Naive B cell (primary cell): ENCODE data around the gene KRT7. TPM values are rescaled to one million over a fixed set of nuclear protein-coding genes. Genes with fewer than 3 reads are reported as not detected.
"Not testable (repeated sequence)": the region's sequence is repeated elsewhere in the genome, so short reads cannot be mapped to it uniquely, and the experiment has no call there.

Experiments used
- ATAC-seq, 2 donors: fragments of 150-1000 bp; cut with Tn5 transposase; 2 replicates each; pipeline ENCODE4 v1.10.0; 2021; ENCODE audit warnings: low read depth in 2 of 2, mild to moderate bottlenecking in 2 of 2, moderate library complexity in 2 of 2
- DNase-seq: peaks from one replicate; pipeline ENCODE4 v3.0.0; 2022
- H3K27ac Mint-ChIP-seq, 6 donors: one replicate each; pipeline ENCODE4 v1.8.0; 2020 to 2022; ENCODE audit warnings: mild to moderate bottlenecking in 6 of 6, mixed read lengths in 6 of 6, moderate library complexity in 5 of 6, inconsistent platforms in 2 of 6
- H3K27me3 Mint-ChIP-seq, 3 donors: one replicate each; pipeline ENCODE4 v1.8.0; 2021 to 2022; ENCODE audit warnings: mixed read lengths in 3 of 3, mild to moderate bottlenecking in 1 of 3
- H3K36me3 Mint-ChIP-seq, 2 donors: one replicate each; pipeline ENCODE4 v1.8.0; 2020 to 2022; ENCODE audit warnings: mixed read lengths in 2 of 2, inconsistent platforms in 1 of 2, mild to moderate bottlenecking in 1 of 2
- H3K4me1 Mint-ChIP-seq, 3 donors: one replicate each; pipeline ENCODE4 v1.8.0; 2020 to 2022; ENCODE audit warnings: mixed read lengths in 3 of 3, inconsistent platforms in 1 of 3, mild to moderate bottlenecking in 1 of 3, moderate library complexity in 1 of 3
- H3K4me3 Mint-ChIP-seq, 8 donors: one replicate each; pipeline ENCODE4 v1.8.0; 2020 to 2022; ENCODE audit warnings: mild to moderate bottlenecking in 8 of 8, mixed read lengths in 8 of 8, moderate library complexity in 8 of 8, inconsistent platforms in 2 of 8
- H3K9me3 Mint-ChIP-seq, 7 donors: one replicate each; pipeline ENCODE4 v1.8.0; 2020 to 2022; ENCODE audit warnings: mixed read lengths in 7 of 7, mild to moderate bottlenecking in 5 of 7, inconsistent platforms in 2 of 7, moderate library complexity in 1 of 7
- polyA plus RNA-seq, 6 donors: library from polyadenylated mRNA; unstranded; fragments of 300-500 nt; fragmentation: Illumina TruSeq; gene quantifications; one replicate each; pipeline ENCODE4 v1.2.3, GENCODE V29; 2021; ENCODE audit warnings: low read depth in 6 of 6

Gene KRT7
- polyA plus RNA-seq, 6 donors from 2014 or later: not detected

DNA sequence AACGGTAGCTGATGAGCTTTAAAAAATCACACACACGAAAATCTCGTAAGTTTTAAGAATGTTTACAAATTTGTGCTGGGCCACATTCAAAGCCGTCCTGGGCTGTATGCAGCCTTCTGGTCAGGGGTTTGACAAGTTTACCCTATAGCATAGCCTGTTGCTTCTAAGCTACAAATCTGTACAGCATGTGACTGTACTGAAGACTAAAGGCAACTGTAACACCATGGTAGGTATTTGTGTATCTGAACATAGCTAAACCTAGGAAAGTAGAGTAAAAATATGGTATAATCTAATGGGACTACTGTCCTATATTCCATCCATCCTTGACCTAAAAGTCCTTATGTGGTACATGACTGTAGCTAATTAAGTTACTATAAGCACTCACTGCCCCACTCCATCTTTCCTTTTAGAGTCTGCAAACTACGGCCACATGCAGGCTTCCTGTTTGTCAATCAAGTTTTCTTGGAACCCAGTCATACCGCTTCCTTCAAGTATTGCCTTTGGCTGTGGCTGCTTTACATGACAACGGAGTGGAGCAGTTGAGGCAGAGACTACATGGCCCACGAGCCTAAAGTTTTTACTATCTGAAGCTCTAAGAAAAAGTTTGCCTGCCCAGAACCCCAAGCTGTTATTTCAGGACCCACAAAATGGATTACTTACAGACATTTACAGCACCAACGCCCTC, 18.5 kb downstream of the KRT7 start:
- peaks cover 0 to 4% of the 10 kb centered on the region in 2 donors for H3K36me3 Mint-ChIP-seq
- H3K4me1 Mint-ChIP-seq: peaks cover 0 to 7% (median 6%) of the 10 kb centered on the region in 3 donors
- peaks cover 51 to 96% (median 78%) of the 10 kb centered on the region in 3 donors for H3K27me3 Mint-ChIP-seq
- H3K9me3 Mint-ChIP-seq: peaks cover 0 to 2% (median 0%) of the 10 kb centered on the region in 7 donors
- H3K27ac Mint-ChIP-seq: no peak overlapping the region
- H3K4me3 Mint-ChIP-seq: no peak overlapping the region
- no peak for ATAC-seq
- DNase-seq: no peak

DNA sequence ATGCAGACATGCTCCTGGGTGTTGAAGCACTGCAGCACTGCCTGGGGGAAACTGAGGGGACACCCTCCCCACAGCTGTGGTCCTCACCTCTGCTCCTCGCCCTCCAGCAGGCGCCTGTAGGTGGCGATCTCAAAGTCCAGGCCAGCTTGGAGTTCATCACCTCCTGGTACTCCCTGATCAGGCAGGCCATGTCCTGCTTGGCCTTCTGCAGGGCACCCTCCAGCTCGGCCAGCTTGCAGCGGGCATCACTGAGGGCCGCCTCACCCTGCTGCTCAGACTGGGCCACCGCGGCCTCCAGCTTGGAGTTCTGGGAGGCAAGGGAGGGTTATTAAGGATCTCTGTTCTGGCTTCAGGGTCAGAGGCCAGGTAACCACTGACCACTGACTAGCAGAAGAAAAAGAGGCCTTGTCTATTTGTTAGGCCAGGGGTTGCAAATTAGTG, 19.2 kb downstream of the KRT7 start:
- H3K9me3 Mint-ChIP-seq, DNase-seq, H3K27ac Mint-ChIP-seq, H3K36me3 Mint-ChIP-seq, H3K4me3 Mint-ChIP-seq, ATAC-seq, H3K4me1 Mint-ChIP-seq: not testable (repeated sequence)
- peaks cover 52 to 95% (median 83%) of the 10 kb centered on the region in 3 donors for H3K27me3 Mint-ChIP-seq

DNA sequence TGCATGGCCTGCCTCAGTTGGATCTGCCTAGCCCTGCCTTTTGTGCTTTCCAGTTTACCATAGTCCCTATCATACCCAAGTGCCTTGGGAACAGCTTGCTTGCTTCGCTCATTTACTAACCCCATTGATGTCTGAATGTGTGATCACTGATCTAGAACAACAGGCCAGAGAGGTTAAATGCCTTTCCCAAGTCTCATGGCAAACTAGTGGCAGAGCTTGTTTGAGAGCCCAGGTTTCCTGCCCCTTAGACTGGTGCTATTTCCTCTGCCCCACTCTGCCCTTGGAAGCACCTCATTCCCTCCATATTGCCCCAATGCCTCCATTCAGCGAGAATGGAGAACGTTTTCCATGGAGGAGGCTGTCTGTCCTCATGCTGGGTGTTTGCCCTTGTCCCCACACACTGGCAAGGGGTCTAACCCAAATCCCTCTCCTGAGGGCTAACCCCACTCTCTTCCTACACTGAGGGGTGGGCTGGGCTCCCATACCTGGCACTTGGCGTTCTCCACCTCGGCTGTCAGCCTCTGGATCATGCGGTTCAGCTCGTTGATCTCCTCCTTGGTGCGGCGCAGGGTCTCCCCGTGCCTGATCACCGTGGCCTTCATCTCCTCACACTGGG, 19.8 kb downstream of the KRT7 start:
- no peak for DNase-seq
- H3K27ac Mint-ChIP-seq: no peak overlapping the region

DNA sequence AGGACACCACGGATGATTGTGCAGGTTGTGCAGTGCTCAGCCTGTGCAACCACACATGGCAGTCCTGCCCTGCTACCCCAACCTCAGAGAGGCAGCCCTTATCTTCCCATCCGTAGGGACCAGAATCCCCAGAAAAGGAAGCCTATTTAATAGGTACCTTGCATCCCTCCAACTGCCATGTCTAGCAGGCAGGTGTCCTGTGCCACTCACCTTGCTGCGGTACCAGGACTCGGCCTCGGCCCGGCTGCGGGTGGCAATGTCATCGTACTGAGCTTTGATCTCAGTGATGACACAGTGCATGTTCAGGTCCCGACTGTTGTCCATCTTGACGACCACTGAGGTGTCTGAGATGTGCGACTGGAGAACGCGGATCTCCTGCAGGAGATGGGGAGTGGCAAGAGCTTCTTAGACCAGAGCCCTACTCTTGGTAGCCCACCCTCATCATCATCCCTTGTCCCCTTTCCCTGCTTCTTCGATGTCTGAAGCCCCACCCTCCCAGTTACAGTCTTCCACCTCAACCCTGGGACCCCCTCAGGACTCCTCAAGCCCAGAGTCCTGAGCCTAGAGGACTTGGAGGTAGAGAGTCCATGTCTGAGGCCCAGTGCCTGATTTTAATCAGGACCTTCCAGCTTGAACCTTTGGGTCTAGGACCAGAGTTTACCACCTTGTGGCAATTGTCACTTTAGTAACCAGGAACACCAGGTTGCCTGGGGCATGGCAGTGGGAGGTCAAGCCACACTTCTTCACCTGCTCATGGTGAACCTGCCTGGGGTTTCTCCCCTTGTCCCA, 20.5 kb downstream of the KRT7 start:
- H3K9me3 Mint-ChIP-seq: peaks cover 0 to 2% (median 0%) of the 10 kb centered on the region in 7 donors
- DNase-seq (no peak), ATAC-seq (no peak)
- peaks cover 61 to 81% (median 80%) of the 10 kb centered on the region in 3 donors for H3K27me3 Mint-ChIP-seq
- no peak overlapping the region for H3K27ac Mint-ChIP-seq
- no peak overlapping the region for H3K4me3 Mint-ChIP-seq
- H3K36me3 Mint-ChIP-seq: peaks cover 0 to 4% of the 10 kb centered on the region in 2 donors
- H3K4me1 Mint-ChIP-seq: peaks cover 0 to 8% (median 7%) of the 10 kb centered on the region in 3 donors

More for the DNA sequence above, 19.8 kb downstream of the KRT7 start:
- H3K4me3 Mint-ChIP-seq: no peak overlapping the region
- H3K4me1 Mint-ChIP-seq: peaks cover 0 to 8% (median 7%) of the 10 kb centered on the region in 3 donors
- no peak for ATAC-seq
- H3K27me3 Mint-ChIP-seq: peaks cover 58 to 89% (median 83%) of the 10 kb centered on the region in 3 donors
- H3K36me3 Mint-ChIP-seq: peaks cover 0 to 4% of the 10 kb centered on the region in 2 donors
- H3K9me3 Mint-ChIP-seq: peaks cover 0 to 2% (median 0%) of the 10 kb centered on the region in 7 donors

DNA sequence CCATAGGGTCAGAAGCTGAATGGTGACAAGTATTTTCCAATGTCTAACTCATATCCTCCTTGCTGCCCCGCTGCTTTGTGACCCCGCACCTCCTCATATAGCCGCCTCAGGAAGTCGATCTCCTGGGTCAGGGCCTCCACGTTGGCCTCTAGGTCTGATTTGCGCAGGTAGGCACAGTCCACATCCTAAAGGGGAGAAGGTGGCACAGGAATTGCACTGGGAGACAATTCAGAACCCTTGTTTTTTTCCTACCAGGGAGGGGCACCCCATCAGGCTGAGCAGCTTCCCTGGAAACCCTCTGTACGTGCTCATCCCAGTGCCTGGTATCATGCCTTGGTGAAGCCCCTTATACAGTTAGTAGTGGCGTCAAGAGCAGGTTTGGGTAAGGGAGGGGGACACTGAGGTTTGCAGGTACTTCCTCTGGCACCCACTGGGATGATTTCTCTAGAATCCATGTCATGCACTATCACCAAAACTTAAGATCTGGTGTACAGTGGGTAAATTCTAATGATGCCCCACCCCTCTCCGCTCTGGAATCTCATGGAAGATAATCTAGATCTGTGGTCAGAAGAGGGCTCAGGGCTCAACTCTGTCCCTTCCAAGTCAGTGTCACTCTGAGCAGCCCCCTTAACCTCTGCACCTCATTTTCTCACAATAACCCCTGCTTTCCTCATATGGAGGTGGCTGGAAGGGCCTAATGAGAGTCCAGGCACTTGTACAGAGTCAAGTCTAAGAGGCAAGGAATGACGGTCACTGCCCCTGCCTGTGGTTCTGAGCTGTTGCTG, 21.3 kb downstream of the KRT7 start:
- H3K36me3 Mint-ChIP-seq: peaks cover 4 to 5% of the 10 kb centered on the region in 2 donors
- no peak overlapping the region for H3K4me3 Mint-ChIP-seq
- H3K27me3 Mint-ChIP-seq: peaks cover 65 to 80% (median 77%) of the 10 kb centered on the region in 3 donors
- peaks cover 0 to 2% (median 0%) of the 10 kb centered on the region in 7 donors for H3K9me3 Mint-ChIP-seq
- DNase-seq (no peak), ATAC-seq (no peak)
- H3K4me1 Mint-ChIP-seq: peaks cover 0 to 8% (median 7%) of the 10 kb centered on the region in 3 donors
- no peak overlapping the region for H3K27ac Mint-ChIP-seq

DNA sequence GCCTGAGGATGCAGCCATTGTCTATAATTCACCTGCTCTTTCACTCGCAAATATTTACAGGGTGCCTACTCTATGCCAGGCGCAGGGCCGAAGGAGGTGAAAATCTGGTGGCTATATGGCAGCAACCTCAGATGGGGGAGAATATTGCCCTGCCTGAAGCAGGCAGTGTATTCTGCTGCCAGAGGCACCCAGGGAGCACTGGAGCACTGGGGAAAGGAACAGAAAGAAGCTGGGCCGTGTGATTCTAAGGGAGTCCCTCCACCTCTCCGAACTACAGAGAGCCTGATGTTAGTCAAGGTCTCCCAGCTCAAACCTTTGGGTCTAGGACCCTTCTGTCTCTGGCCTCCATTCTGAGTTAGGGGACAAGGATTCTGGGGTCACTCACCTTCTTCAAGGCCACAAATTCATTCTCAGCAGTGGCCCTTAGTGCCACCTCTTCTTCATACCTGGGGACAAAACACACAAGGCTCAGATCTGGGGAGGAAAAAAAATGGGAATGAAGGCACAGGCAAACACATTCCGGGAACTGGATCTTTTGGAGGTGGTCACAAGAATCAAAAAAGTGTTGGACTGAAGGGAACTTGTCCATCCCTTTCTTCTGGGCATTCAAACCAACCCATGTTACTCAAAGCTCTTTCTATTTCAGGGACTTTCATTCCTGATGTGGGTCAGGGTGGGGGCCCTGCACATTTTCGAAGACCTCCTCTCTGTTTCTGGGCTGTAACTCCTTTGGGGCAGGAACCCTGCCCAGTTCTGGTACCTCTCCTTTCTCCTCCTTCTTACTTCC, 22.1 kb downstream of the KRT7 start:
- Mint-ChIP-seq H3K27me3 (peaks cover 64 to 80% (median 77%) of the 10 kb centered on the region in 3 donors), H3K9me3 (no peaks in the 10 kb centered on the region), H3K36me3 (peaks cover 4 to 6% of the 10 kb centered on the region in 2 donors), H3K4me3 (no peak overlapping the region), H3K4me1 (peaks cover 0 to 2% (median 0%) of the 10 kb centered on the region in 3 donors), H3K27ac (no peak overlapping the region)
- ATAC-seq (no peak), DNase-seq (no peak)

DNA sequence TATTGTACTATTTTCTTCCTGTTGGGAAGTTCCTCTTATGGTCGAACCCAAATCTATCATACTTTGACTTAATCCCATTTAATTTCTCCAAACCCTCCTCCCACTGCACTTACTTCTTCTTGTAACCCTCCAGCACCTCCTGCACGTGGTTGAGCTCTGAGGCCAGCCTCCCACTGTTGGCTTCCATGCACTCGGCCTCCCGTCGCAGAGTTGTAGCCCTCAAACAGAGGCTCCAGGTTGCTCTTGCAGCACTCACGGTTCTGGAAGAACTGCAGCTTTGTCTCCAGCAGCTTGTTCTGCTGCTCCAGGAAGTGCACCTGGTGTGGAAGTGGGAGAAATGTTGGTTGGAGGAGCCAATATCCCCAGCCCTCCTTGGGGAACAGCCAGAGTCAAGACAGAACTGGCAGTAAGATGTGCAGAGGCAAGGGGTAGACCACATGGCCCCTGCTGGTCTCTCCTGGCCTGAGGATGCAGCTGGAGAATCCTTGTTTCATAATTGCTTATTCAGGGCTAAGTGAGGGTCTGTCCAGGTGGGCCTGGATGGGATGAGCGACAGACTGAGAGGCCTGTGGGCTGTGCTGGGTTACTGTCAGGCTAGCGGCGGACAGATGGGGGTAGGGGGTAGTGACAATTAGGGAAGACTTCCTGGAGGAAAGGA, 23.0 kb downstream of the KRT7 start:
- H3K4me1 Mint-ChIP-seq: peaks cover 0 to 2% (median 0%) of the 10 kb centered on the region in 3 donors
- ATAC-seq: no peak
- H3K36me3 Mint-ChIP-seq: peaks cover 4 to 6% of the 10 kb centered on the region in 2 donors
- DNase-seq: no peak
- no peaks in the 10 kb centered on the region for H3K9me3 Mint-ChIP-seq
- peaks cover 69 to 80% (median 79%) of the 10 kb centered on the region in 3 donors for H3K27me3 Mint-ChIP-seq
- H3K4me3 Mint-ChIP-seq: no peak overlapping the region
- no peak overlapping the region for H3K27ac Mint-ChIP-seq

DNA sequence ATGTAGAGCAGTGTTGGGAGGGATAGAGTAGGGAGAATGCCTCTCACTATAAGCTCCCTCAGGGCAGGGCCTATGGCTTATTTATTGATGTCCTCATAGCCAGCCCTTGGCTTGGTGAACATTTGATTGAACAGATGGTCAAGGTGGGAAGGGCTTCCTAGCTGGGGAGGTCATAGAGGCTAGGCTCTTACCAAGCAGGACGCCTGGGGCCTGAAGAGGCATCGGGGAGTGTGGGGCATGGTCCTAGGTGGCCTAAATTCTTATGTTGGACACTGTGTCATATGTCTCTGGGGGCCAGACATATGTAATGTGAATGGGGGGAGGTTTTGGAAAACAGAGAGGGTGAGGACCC, 23.5 kb downstream of the KRT7 start:
- H3K36me3 Mint-ChIP-seq: peaks cover 6 to 7% of the 10 kb centered on the region in 2 donors
- H3K27me3 Mint-ChIP-seq: peaks cover 69 to 84% (median 83%) of the 10 kb centered on the region in 3 donors
- H3K4me3 Mint-ChIP-seq: peak overlapping the region in 1 of 8 donors; percentile 48
- peaks cover 0 to 2% (median 0%) of the 10 kb centered on the region in 3 donors for H3K4me1 Mint-ChIP-seq
- DNase-seq (no peak), ATAC-seq (no peak)
- no peak overlapping the region for H3K27ac Mint-ChIP-seq
- no peaks in the 10 kb centered on the region for H3K9me3 Mint-ChIP-seq

DNA sequence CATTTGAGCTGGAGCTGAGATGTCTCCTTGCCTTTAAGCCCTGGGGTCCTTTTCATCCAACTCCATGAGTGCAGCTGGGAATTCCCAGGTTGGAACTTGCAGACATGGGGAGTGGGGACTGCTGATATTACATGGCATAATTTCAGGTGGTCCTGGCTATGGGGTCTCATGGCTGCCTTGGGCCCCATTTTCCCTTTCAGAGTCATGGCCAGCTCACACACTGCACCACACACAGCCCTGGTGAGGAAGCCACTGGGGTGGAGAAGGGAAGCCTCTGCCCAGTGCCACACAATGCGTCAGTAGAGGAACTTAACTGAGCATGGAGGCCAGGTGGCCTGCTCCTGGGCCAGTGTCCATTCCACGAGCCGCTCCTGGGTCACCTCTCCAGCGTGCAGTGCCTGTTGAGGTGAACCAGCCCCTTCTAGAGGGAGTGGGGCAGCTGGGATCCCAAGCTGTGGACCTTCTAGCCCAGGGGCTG, 24.1 kb downstream of the KRT7 start:
- H3K27ac Mint-ChIP-seq: no peak overlapping the region
- H3K4me1 Mint-ChIP-seq: peaks cover 0 to 2% (median 0%) of the 10 kb centered on the region in 3 donors
- H3K36me3 Mint-ChIP-seq: peaks cover 6 to 7% of the 10 kb centered on the region in 2 donors
- DNase-seq: no peak
- no peak for ATAC-seq
- H3K4me3 Mint-ChIP-seq: no peak overlapping the region
- H3K27me3 Mint-ChIP-seq: peaks cover 71 to 90% (median 83%) of the 10 kb centered on the region in 3 donors
- peaks cover 0 to 1% (median 0%) of the 10 kb centered on the region in 7 donors for H3K9me3 Mint-ChIP-seq

DNA sequence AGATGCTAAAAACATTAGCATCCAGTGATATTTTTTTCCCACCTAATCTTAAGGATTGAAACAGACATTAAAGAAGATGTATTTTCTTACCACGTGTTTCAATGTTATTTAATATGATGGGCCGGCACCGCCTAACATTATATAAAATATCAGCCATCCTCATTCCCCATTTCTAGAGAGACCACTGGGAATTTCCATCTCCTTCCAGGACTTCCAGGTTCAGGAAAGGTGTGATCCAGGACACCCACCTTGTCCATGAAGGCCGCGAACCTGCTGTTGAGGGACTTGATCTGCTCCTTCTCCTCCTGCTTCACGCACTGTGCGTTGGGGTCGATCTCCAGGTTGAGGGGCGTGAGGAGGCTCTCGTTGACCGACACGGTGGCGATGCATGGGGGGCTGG, 24.9 kb downstream of the KRT7 start:
- not testable (repeated sequence) for H3K4me1 Mint-ChIP-seq, H3K27ac Mint-ChIP-seq, H3K36me3 Mint-ChIP-seq, DNase-seq, ATAC-seq, H3K4me3 Mint-ChIP-seq, H3K9me3 Mint-ChIP-seq
- peaks cover 75 to 92% (median 82%) of the 10 kb centered on the region in 3 donors for H3K27me3 Mint-ChIP-seq

DNA sequence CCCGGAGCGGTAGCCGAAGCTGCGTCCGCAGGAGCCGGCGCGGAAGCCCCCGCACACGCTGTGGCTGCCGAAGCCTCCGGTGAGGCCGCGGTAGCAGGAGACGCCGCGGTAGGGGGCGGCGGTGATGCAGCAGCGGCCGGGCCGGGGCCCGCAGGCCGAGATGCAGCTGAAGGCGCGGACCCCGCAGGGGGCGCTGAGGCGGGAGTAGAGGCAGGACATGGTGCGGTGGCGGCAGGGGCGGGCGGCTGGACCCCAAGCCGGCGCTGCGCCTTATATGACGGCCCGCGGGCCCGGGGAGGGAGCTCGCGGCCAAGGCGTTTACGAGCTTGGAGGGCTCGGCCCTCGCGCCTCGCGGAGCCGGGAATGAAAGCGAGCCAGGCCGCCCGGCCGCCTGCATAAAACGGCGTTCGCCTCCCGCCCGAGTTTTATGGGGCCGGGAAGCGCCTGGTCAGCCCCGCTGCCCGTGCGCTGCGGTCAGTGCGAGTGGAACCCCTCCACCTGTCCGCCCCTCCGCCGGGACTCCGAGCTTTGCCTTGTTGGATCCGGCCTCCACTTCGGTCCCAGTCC, 25.4 kb downstream of the KRT7 start:
- no peak overlapping the region for H3K27ac Mint-ChIP-seq
- no peak for ATAC-seq

More for the DNA sequence above, 25.4 kb downstream of the KRT7 start:
- DNase-seq: no peak
- peaks cover 6 to 7% of the 10 kb centered on the region in 2 donors for H3K36me3 Mint-ChIP-seq
- peaks cover 0 to 10% (median 0%) of the 10 kb centered on the region in 7 donors for H3K9me3 Mint-ChIP-seq
- no peak overlapping the region for H3K4me3 Mint-ChIP-seq
- H3K27me3 Mint-ChIP-seq: peaks cover 77 to 87% (median 78%) of the 10 kb centered on the region in 3 donors
- peaks cover 0 to 2% (median 0%) of the 10 kb centered on the region in 3 donors for H3K4me1 Mint-ChIP-seq
